Neural cell (in vitro differentiated cells): Measurements from ENCODE around the gene SLC16A3. TPM values are rescaled to one million over a fixed set of nuclear protein-coding genes. Genes with fewer than 3 reads are reported as not detected.

Source experiments
- H2AFZ ChIP-seq: fragments of 200-600, 300-800 bp; sonication (generic), shearing (Covaris generic); 2 replicates; pipeline ENCODE4 v1.6.0; 2014; ENCODE audit warnings: low read depth, mild to moderate bottlenecking, antibody characterized with exemption, low read length, moderate library complexity
- H3F3A ChIP-seq: fragments of 200-600 bp; shearing (Covaris generic); 2 replicates; pipeline ENCODE4 v1.6.1; 2016; ENCODE audit warnings: mild to moderate bottlenecking, moderate library complexity, mixed read lengths, antibody characterized with exemption, low read length; ENCODE audit not compliant: insufficient read depth, poor library complexity, severe bottlenecking
- H3K27ac ChIP-seq: fragments of 200-600, 300-800 bp; sonication (generic), shearing (Covaris generic); 2 replicates; pipeline ENCODE4 v1.5.1; 2014; ENCODE audit warnings: mild to moderate bottlenecking, low read length, moderate library complexity
- H3K27me3 ChIP-seq: fragments of 300-800, 200-600 bp; sonication (generic), shearing (Covaris generic); 2 replicates; pipeline ENCODE4 v1.6.0; 2014; ENCODE audit warnings: mild to moderate bottlenecking, low read depth, low read length, moderate library complexity; ENCODE audit not compliant: insufficient read depth
- H3K36me3 ChIP-seq: fragments of 300-800, 200-600 bp; sonication (generic), shearing (Covaris generic); 2 replicates; pipeline ENCODE4 v1.5.1; 2014; ENCODE audit warnings: mild to moderate bottlenecking, antibody characterized with exemption, low read length, moderate library complexity; ENCODE audit not compliant: insufficient read depth
- H3K4me2 ChIP-seq: fragments of 300-800, 200-600 bp; sonication (generic), shearing (Covaris generic); 2 replicates; pipeline ENCODE4 v1.6.0; 2014; ENCODE audit warnings: mild to moderate bottlenecking, low read length
- H3K4me3 ChIP-seq: fragments of 300-800, 200-600 bp; sonication (generic), shearing (Covaris generic); 2 replicates; pipeline ENCODE4 v1.5.1; 2014; ENCODE audit warnings: mild to moderate bottlenecking, low read length, moderate library complexity
- H3K79me2 ChIP-seq: fragments of 200-600 bp; shearing (Covaris generic); replicated peaks from 2 replicates; pipeline ENCODE4 v1.6.0; 2014; ENCODE audit warnings: mild to moderate bottlenecking, low read length, moderate library complexity; ENCODE audit not compliant: insufficient read depth
- H3K9ac ChIP-seq: fragments of 300-800, 200-600 bp; sonication (generic), shearing (Covaris generic); 2 replicates; pipeline ENCODE4 v1.6.1; 2016; ENCODE audit warnings: mild to moderate bottlenecking, low read length, mixed read lengths
- H3K9me2 ChIP-seq: fragments of 200-600 bp; shearing (Covaris generic); 2 replicates; pipeline ENCODE4 v1.6.1; 2016; ENCODE audit warnings: mild to moderate bottlenecking, low read length, mixed read lengths; ENCODE audit not compliant: insufficient read depth
- H3K9me3 ChIP-seq: fragments of 200-600, 300-800 bp; sonication (generic), shearing (Covaris generic); 2 replicates; pipeline ENCODE4 v1.6.1; 2016; ENCODE audit warnings: mild to moderate bottlenecking, mixed run types, low read length, moderate library complexity, mixed read lengths
- H4K20me1 ChIP-seq: fragments of 200-600 bp; shearing (Covaris generic); 2 replicates; pipeline ENCODE4 v1.6.1; 2016; ENCODE audit warnings: mild to moderate bottlenecking, mixed run types; ENCODE audit not compliant: insufficient read depth
- EP300 ChIP-seq: fragments of 450-650 bp; conservative IDR thresholded peaks from 2 replicates; pipeline ENCODE4 v1.6.1; 2014; ENCODE audit warnings: antibody characterized with exemption, mild to moderate bottlenecking, moderate library complexity; ENCODE audit not compliant: poor library complexity, severe bottlenecking
- EZH2 ChIP-seq: fragments of 200-600, 300-800 bp; shearing (Covaris generic), sonication (generic); IDR thresholded peaks from 2 replicates; pipeline ENCODE4 v1.6.1; 2014; ENCODE audit warnings: antibody characterized with exemption, low read length, borderline replicate concordance, mild to moderate bottlenecking; ENCODE audit not compliant: insufficient read depth, poor library complexity, severe bottlenecking
- MXI1 ChIP-seq: fragments of 450-650 bp; conservative IDR thresholded peaks from 2 replicates; pipeline ENCODE4 v1.6.1; 2014; ENCODE audit warnings: antibody characterized with exemption, mild to moderate bottlenecking; ENCODE audit not compliant: poor library complexity, severe bottlenecking
- POLR2AphosphoS5 ChIP-seq: IDR thresholded peaks from 2 replicates; pipeline ENCODE4 v1.6.1; 2012
- RAD21 ChIP-seq: fragments of 450-650 bp; conservative IDR thresholded peaks from 2 replicates; pipeline ENCODE4 v1.6.1; 2014; ENCODE audit warnings: antibody characterized with exemption, mild to moderate bottlenecking, moderate library complexity
- SMC3 ChIP-seq: fragments of 450-650 bp; conservative IDR thresholded peaks from 2 replicates; pipeline ENCODE4 v1.6.1; 2014; ENCODE audit warnings: antibody characterized with exemption, mild to moderate bottlenecking, moderate library complexity; ENCODE audit not compliant: poor library complexity
- TAF1 ChIP-seq: IDR thresholded peaks from 2 replicates; pipeline ENCODE4 v1.6.1; 2012; ENCODE audit warnings: low read depth
- polyA plus RNA-seq: library from polyadenylated mRNA; depleted of rRNA; stranded (reverse); fragments of >200 nt; gene quantifications from 2 replicates; pipeline ENCODE4 v1.2.3, GENCODE V29; 2014
- TF ChIP-seq, protein P1 (sequence below): fragments of 450-650 bp; IDR thresholded peaks from 2 replicates; pipeline ENCODE4 v1.5.1; 2014; ENCODE audit warnings: antibody characterized with exemption, mild to moderate bottlenecking, moderate library complexity; ENCODE audit not compliant: poor library complexity, severe bottlenecking
- TF ChIP-seq, protein P2 (sequence below): IDR thresholded peaks from 2 replicates; pipeline ENCODE4 v1.6.1; 2012; ENCODE audit warnings: borderline replicate concordance

Gene SLC16A3
- polyA plus RNA-seq, 1 donor from 2014 or later: 0.56 TPM

DNA sequence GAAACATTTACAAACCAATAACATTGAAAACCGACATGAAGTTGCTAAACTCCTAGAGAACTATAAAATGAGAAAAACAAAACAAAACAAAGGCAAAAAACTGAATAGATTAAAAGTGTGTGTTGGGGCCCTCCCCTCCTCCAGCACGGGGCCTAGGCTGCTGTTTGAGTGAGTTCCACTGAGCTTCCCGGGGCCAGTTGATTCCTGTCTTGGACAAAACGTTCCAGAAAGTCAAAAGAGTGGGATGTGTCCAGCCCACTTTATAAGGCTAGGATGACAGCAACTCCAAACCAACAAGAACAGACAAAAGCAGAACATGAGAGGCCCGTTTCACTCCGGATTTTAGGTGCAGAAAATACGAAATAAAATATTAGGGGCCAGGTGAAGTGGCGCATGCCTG is 56.3 kb downstream of the SLC16A3 start:
- Histone ChIP-seq H3K9ac (no peak overlapping the region), H3K4me2 (no peak overlapping the region), H3K79me2 (no peaks in the 10 kb centered on the region), H2AFZ (no peak overlapping the region), H3F3A (no peaks in the 10 kb centered on the region), H3K27ac (no peak overlapping the region), H3K36me3 (no peaks in the 10 kb centered on the region), H3K27me3 (no peaks in the 10 kb centered on the region), H4K20me1 (no peaks in the 10 kb centered on the region), H3K9me2 (no peaks in the 10 kb centered on the region), H3K4me3 (no peak overlapping the region), H3K9me3 (no peaks in the 10 kb centered on the region)
- TF ChIP-seq, protein P1, sequence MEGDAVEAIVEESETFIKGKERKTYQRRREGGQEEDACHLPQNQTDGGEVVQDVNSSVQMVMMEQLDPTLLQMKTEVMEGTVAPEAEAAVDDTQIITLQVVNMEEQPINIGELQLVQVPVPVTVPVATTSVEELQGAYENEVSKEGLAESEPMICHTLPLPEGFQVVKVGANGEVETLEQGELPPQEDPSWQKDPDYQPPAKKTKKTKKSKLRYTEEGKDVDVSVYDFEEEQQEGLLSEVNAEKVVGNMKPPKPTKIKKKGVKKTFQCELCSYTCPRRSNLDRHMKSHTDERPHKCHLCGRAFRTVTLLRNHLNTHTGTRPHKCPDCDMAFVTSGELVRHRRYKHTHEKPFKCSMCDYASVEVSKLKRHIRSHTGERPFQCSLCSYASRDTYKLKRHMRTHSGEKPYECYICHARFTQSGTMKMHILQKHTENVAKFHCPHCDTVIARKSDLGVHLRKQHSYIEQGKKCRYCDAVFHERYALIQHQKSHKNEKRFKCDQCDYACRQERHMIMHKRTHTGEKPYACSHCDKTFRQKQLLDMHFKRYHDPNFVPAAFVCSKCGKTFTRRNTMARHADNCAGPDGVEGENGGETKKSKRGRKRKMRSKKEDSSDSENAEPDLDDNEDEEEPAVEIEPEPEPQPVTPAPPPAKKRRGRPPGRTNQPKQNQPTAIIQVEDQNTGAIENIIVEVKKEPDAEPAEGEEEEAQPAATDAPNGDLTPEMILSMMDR: no peak
- TF ChIP-seq RAD21 (no peak), MXI1 (no peak)
- TF ChIP-seq, protein P2, sequence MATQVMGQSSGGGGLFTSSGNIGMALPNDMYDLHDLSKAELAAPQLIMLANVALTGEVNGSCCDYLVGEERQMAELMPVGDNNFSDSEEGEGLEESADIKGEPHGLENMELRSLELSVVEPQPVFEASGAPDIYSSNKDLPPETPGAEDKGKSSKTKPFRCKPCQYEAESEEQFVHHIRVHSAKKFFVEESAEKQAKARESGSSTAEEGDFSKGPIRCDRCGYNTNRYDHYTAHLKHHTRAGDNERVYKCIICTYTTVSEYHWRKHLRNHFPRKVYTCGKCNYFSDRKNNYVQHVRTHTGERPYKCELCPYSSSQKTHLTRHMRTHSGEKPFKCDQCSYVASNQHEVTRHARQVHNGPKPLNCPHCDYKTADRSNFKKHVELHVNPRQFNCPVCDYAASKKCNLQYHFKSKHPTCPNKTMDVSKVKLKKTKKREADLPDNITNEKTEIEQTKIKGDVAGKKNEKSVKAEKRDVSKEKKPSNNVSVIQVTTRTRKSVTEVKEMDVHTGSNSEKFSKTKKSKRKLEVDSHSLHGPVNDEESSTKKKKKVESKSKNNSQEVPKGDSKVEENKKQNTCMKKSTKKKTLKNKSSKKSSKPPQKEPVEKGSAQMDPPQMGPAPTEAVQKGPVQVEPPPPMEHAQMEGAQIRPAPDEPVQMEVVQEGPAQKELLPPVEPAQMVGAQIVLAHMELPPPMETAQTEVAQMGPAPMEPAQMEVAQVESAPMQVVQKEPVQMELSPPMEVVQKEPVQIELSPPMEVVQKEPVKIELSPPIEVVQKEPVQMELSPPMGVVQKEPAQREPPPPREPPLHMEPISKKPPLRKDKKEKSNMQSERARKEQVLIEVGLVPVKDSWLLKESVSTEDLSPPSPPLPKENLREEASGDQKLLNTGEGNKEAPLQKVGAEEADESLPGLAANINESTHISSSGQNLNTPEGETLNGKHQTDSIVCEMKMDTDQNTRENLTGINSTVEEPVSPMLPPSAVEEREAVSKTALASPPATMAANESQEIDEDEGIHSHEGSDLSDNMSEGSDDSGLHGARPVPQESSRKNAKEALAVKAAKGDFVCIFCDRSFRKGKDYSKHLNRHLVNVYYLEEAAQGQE: no peak

DNA sequence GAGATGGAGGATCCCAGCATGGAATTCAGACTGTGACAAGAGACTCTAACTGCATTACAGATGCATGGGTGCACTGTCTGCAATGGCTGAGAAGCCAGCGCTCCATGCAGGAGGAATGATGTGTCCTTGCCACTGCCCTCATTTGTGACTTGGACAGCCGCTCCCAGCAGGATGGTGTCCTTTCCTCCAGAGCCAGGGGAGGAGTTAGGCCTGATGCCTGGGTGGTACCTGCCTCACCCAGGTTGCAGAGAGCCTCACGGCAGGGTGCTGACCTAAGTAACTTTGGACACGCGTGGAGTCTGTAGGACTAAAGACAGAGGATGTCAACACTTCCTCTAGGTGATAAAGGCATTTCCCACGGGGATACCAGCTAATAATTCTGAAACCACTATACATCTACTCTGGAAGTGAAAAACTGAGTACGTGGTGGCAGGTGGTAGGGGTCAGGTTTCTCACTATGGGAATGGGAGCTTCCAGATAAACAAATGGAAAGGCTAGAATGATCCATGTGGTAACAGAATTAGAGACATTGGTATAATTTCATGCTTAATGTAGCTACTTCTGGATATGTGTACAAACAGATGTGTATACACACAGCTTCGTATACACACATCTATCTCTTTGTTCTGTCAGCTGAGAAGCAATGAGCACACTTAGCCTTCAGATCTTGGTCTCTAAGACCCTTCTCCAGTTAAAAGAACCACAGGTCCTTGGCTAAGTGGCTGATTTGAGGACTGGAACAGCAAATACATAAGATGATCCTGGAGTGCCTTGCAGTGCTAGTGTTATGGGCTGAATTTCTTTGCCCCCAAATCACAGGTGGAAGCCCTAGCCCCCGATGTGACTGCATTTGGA is 58.4 kb downstream of the SLC16A3 start:
- Histone ChIP-seq H3K9ac (no peak overlapping the region), H2AFZ (no peak overlapping the region), H3K9me3 (no peaks in the 10 kb centered on the region), H3K27ac (no peak overlapping the region), H3K36me3 (no peaks in the 10 kb centered on the region), H3F3A (peaks cover under 1% of the 10 kb centered on the region), H3K4me3 (no peak overlapping the region), H3K4me2 (no peak overlapping the region), H3K79me2 (no peaks in the 10 kb centered on the region), H4K20me1 (no peaks in the 10 kb centered on the region), H3K27me3 (no peaks in the 10 kb centered on the region), H3K9me2 (no peaks in the 10 kb centered on the region)
- TF ChIP-seq RAD21: no peak

DNA sequence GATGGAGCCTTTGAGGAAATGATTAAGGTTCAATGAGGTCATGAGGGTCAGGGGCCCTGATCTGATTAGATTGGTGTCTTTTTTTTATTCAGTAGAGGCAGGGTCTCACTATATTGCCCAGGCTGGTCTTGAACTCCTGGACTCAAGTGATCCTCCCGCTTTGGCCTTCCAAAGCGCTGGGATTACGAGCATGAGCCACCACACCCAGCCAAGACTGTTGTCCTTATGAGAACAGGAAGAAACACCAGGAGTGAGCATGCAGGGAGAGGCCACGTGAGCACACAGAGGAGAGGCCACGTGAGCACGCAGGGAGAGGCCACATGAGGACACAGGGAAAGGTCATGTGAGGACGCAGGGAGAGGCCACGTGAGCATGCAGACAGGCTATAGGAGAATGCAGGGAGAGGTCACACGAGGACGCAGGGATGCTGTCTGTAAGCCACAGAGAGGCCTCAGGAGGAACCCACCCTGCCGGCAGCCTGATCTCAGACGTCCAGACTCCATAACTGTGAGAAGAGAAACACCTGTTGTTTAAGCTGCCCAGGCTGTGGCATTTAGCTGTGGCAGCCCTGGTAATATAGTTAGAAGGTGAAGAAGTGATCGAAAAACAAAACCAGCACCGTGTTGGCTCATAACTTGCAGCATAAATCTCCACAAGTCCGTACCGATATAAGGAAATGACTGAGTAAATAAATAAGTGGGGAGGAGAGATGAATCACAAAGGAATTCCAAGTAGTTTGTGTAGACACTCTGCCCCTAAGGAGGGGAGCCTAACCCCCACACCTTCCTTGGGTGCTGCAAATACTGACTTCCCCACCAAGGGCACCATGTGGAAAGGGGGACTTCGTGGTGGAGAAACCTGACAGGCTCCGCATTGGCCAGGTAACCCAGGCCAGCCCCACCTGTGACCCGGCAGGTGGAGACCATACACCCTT is 59.3 kb downstream of the SLC16A3 start:
- no peak overlapping the region for H3K27ac ChIP-seq
- peaks cover 2% of the 10 kb centered on the region for H3F3A ChIP-seq
- no peaks in the 10 kb centered on the region for H3K79me2 ChIP-seq
- no peaks in the 10 kb centered on the region for H4K20me1 ChIP-seq
- no peak overlapping the region for H2AFZ ChIP-seq
- no peak overlapping the region for H3K4me3 ChIP-seq
- H3K36me3 ChIP-seq: no peaks in the 10 kb centered on the region
- H3K4me2 ChIP-seq: no peak overlapping the region
- no peaks in the 10 kb centered on the region for H3K27me3 ChIP-seq
- no peaks in the 10 kb centered on the region for H3K9me3 ChIP-seq
- no peak overlapping the region for H3K9ac ChIP-seq
- no peaks in the 10 kb centered on the region for H3K9me2 ChIP-seq
- TF ChIP-seq EZH2 (no peak), TAF1 (no peak), RAD21 (no peak), SMC3 (no peak), MXI1 (no peak), EP300 (no peak), POLR2AphosphoS5 (no peak)
- TF ChIP-seq, protein P1: no peak
